Subcutaneous adipose tissue (tissue), 4 donors: ENCODE results near the gene NTN1. TPM values are rescaled to one million over a fixed set of nuclear protein-coding genes. Genes with fewer than 3 reads are reported as not detected.

Experiments
- small RNA-seq: library from RNA; depleted of rRNA; stranded (forward); fragments of <200 nt; gene quantifications from one replicate; pipeline ENCODE3, GENCODE V24; 2016
- total RNA-seq, 4 donors: library from RNA; depleted of rRNA; stranded (reverse); fragments of >200 nt; gene quantifications; one replicate each; pipeline ENCODE4 v1.1.0, GENCODE V29; 2016
- TF ChIP-seq, protein P1 (sequence below): fragments of 450-650 bp; IDR thresholded peaks from one replicate; pipeline ENCODE4 v1.5.1; 2016; ENCODE audit warnings: low read depth, mild to moderate bottlenecking, control low read depth, antibody characterized with exemption, moderate library complexity

NTN1 gene
- total RNA-seq, 4 donors from 2014 or later, result 0.85 to 7.9 (median 3.2) TPM

DNA sequence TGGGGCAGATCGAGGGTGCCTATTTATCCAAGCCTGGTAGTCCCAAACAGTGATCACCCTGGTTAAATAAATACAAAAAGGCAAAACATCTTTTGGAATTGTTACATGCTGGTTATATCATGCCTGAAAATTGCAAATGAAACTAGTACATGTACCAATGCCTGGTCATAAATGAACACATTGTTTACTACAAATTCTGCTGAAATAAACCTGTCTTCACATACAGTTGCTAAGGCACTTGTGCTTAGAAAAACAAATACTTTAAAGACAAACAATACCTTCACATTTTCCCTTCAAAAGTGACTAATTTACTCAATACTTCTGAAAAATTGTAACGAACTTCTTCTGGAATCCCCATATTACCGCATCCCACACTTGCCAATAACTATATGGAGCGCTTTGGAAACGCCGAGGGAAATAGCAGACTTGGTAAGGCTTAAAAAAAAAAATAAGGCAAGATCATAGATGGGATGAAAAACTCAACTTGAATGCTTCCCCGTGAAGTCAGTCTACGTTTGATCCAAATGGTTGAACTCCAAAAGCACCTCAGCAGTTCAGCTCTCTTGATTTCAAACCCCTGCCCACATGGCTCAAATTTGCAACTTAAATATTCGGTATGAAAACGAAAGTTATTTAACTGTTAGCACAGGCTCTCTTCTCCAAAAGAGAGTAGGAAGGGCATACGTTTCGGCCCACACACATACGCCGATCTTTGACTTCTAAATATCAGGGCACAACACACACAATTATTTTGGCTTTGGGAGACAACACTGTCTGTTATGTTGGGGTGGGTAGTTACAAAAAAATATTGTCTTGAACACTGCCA is 264.5 kb downstream of the NTN1 start:
- TF ChIP-seq, protein P1, sequence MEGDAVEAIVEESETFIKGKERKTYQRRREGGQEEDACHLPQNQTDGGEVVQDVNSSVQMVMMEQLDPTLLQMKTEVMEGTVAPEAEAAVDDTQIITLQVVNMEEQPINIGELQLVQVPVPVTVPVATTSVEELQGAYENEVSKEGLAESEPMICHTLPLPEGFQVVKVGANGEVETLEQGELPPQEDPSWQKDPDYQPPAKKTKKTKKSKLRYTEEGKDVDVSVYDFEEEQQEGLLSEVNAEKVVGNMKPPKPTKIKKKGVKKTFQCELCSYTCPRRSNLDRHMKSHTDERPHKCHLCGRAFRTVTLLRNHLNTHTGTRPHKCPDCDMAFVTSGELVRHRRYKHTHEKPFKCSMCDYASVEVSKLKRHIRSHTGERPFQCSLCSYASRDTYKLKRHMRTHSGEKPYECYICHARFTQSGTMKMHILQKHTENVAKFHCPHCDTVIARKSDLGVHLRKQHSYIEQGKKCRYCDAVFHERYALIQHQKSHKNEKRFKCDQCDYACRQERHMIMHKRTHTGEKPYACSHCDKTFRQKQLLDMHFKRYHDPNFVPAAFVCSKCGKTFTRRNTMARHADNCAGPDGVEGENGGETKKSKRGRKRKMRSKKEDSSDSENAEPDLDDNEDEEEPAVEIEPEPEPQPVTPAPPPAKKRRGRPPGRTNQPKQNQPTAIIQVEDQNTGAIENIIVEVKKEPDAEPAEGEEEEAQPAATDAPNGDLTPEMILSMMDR, result no peak

DNA sequence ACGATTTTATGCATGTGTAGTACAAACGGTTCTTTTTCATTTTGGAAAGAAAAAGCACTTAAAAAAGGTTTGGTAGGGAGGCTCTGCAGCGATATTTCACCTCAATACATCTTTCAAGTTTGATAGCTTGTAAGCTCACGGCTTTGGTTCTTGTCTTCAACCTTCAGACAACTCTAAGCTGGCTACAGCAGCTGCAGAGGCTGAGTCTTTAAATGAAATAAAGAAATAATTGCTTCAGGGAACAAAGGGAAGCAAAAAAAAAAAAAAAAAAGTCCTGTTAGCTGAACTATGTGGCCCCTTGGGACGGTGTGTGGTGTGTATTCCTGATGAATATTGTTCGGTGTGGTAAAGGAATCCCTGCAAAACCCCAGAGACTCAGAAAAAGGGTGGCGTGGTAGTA is 265.1 kb downstream of the NTN1 start:
- TF ChIP-seq, protein P1, result no peak

DNA sequence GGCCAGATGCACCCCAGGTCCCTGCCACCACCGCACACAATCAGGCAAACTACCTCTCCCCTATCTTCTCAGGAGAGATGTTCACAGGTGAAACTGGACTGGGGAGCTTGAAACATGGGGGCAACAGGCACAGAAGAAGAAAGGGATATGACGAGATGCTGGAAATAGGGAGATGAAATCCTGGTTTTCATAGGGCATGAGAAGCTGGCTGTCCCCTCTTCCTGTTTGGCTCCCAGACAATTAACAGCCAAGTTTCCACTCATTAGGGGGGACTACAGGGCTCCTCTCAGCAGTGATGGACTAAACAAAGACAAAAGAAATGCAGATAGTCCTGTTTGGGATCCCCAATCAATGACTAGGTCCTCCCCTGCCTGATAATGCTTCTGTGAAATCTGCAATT is 266.0 kb downstream of the NTN1 start:
- TF ChIP-seq, protein P1, result no peak

GRCh38 chr17:9290226-9290613 is 268.9 kb downstream of the NTN1 start:
- TF ChIP-seq, protein P1, result no peak

- TF ChIP-seq, protein P1, result no peak
Observed at GRCh38 chr17:9291912-9292560, 270.7 kb downstream of the NTN1 start.

- TF ChIP-seq, protein P1, result no peak
Observed at GRCh38 chr17:9292561-9292941, 271.2 kb downstream of the NTN1 start.

Small RNAs within 50 kb of the gene (small RNA-seq; reads per million reads assigned to genes)
- not detected for gene AC005695.3

Other genes with a start within 250 kb of the NTN1 start
- gene MFSD6L, start 222.1 kb upstream of the NTN1 start, total RNA-seq, result under 1 TPM in 2 of 4 donors, not detected in 2; 0.17 to 0.22 TPM
- gene PIK3R6, start 153.8 kb upstream of the NTN1 start, total RNA-seq, result 1 to 10 TPM; 2.0 to 3.7 (median 2.4) TPM
- gene PIK3R5, start 55.8 kb upstream of the NTN1 start, total RNA-seq, result 10 to 100 TPM; 12.2 to 56.9 (median 25.5) TPM